Measurements from ENCODE around the gene COMP. TPM values are rescaled to one million over a fixed set of nuclear protein-coding genes. Genes with fewer than 3 reads are reported as not detected.

Gene COMP
- total RNA-seq, 1 experiment from 2014 or later, result 0.69 TPM

DNA sequence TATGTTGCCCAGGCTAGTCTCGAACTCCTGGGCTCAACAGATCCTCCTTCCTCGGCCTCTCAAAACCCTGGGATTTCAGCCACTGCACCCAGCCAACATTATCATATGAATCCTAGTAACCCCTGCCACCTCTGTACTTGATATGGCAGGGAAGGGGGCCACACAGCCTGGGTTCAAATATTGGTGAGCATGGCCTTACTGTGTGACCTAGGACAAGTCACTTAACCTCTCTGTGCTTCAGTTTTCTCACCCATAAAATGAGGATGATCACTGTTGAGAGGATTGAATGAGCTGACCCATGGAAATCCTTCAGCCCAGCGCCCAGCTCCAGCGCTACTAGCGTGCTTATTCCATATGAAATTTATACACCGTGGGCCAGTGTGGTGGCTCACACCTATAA lies 3.6 kb upstream of the COMP start:
- ChIA-PET POLR2A (no interaction called here), CTCF (no interaction called here)
- no peak for ATAC-seq
- no TSS peak for BruUV-seq (replicated peaks)
- in situ Hi-C loops (cut with HindIII; ENCODE audit: low pct_unique_long_range_greater_than_20kb, low sequenced_read_pairs), result no loop called here
- no peak for DNase-seq (ENCODE audit: low read depth, low spot score)
- no peaks in the 10 kb centered on the region for H3K36me3 ChIP-seq (ENCODE audit: control insufficient read depth, insufficient read depth, low read length)
- H3K9me3 ChIP-seq (ENCODE audit: control insufficient read depth, insufficient read depth, low read depth, low read length), result no peaks in the 10 kb centered on the region
- H3K4me3 ChIP-seq (ENCODE audit: low read depth in 2 of 2, low read length in 2 of 2), result no peak overlapping the region
- TF ChIP-seq, protein P1, sequence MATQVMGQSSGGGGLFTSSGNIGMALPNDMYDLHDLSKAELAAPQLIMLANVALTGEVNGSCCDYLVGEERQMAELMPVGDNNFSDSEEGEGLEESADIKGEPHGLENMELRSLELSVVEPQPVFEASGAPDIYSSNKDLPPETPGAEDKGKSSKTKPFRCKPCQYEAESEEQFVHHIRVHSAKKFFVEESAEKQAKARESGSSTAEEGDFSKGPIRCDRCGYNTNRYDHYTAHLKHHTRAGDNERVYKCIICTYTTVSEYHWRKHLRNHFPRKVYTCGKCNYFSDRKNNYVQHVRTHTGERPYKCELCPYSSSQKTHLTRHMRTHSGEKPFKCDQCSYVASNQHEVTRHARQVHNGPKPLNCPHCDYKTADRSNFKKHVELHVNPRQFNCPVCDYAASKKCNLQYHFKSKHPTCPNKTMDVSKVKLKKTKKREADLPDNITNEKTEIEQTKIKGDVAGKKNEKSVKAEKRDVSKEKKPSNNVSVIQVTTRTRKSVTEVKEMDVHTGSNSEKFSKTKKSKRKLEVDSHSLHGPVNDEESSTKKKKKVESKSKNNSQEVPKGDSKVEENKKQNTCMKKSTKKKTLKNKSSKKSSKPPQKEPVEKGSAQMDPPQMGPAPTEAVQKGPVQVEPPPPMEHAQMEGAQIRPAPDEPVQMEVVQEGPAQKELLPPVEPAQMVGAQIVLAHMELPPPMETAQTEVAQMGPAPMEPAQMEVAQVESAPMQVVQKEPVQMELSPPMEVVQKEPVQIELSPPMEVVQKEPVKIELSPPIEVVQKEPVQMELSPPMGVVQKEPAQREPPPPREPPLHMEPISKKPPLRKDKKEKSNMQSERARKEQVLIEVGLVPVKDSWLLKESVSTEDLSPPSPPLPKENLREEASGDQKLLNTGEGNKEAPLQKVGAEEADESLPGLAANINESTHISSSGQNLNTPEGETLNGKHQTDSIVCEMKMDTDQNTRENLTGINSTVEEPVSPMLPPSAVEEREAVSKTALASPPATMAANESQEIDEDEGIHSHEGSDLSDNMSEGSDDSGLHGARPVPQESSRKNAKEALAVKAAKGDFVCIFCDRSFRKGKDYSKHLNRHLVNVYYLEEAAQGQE (IDR thresholded peaks at IDR 0.05; ENCODE audit: insufficient read depth in 1 of 2, low read depth in 2 of 2, low read length in 1 of 2), result no peak
- no peak for TF ChIP-seq SIN3A (IDR thresholded peaks at IDR 0.05; ENCODE audit: borderline replicate concordance, insufficient read depth, low read depth, low read length)
- TF ChIP-seq, protein P2, sequence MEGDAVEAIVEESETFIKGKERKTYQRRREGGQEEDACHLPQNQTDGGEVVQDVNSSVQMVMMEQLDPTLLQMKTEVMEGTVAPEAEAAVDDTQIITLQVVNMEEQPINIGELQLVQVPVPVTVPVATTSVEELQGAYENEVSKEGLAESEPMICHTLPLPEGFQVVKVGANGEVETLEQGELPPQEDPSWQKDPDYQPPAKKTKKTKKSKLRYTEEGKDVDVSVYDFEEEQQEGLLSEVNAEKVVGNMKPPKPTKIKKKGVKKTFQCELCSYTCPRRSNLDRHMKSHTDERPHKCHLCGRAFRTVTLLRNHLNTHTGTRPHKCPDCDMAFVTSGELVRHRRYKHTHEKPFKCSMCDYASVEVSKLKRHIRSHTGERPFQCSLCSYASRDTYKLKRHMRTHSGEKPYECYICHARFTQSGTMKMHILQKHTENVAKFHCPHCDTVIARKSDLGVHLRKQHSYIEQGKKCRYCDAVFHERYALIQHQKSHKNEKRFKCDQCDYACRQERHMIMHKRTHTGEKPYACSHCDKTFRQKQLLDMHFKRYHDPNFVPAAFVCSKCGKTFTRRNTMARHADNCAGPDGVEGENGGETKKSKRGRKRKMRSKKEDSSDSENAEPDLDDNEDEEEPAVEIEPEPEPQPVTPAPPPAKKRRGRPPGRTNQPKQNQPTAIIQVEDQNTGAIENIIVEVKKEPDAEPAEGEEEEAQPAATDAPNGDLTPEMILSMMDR (IDR thresholded peaks at IDR 0.05), result no peak
- TF ChIP-seq POLR2AphosphoS5 (IDR thresholded peaks at IDR 0.05; ENCODE audit: low read depth, low read length), result no peak
- no peak for TF ChIP-seq TCF7L2 (IDR thresholded peaks at IDR 0.05; ENCODE audit: low read depth, low read length)
- intact Hi-C loops (cut with micrococcal nuclease; ENCODE audit: unreplicated experiment), result no loop called here
- no peaks in the 10 kb centered on the region for H3K4me1 ChIP-seq (ENCODE audit: control insufficient read depth, insufficient read depth, low read length)
- no peak overlapping the region for H3K27ac ChIP-seq (ENCODE audit: low read length)
- no peaks in the 10 kb centered on the region for H3K27me3 ChIP-seq (ENCODE audit: control insufficient read depth, insufficient read depth, low read length)

DNA sequence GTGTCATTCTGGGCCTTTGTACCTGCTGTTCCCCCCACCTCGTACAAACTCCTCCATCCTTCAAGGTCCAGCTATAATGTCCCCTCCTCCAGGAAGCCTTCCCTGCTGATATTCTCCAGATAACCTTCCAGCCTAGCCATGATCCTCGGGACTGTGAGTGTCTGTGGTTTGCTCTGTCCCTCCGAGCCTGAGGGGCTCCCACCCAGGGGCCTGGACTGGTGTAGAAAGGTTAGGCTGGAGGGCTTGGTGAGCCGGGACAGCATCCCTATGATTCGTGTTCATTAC lies 2.9 kb upstream of the COMP start:
- BruUV-seq (replicated peaks), result no TSS peak
- no peaks in the 10 kb centered on the region for H3K9me3 ChIP-seq (ENCODE audit: control insufficient read depth, insufficient read depth, low read depth, low read length)
- H3K36me3 ChIP-seq (ENCODE audit: control insufficient read depth, insufficient read depth, low read length), result no peaks in the 10 kb centered on the region
- in situ Hi-C loops (cut with HindIII; ENCODE audit: low pct_unique_long_range_greater_than_20kb, low sequenced_read_pairs), result no loop called here
- intact Hi-C loops (cut with micrococcal nuclease; ENCODE audit: unreplicated experiment), result no loop called here
- POLR2A ChIA-PET, result no interaction called here
- TF ChIP-seq SIN3A (IDR thresholded peaks at IDR 0.05; ENCODE audit: borderline replicate concordance, insufficient read depth, low read depth, low read length) (no peak), TCF7L2 (IDR thresholded peaks at IDR 0.05; ENCODE audit: low read depth, low read length) (no peak), POLR2AphosphoS5 (IDR thresholded peaks at IDR 0.05; ENCODE audit: low read depth, low read length) (no peak)
- TF ChIP-seq, protein P2 (IDR thresholded peaks at IDR 0.05), result no peak
- TF ChIP-seq, protein P1 (IDR thresholded peaks at IDR 0.05; ENCODE audit: insufficient read depth in 1 of 2, low read depth in 2 of 2, low read length in 1 of 2), result no peak
- H3K27me3 ChIP-seq (ENCODE audit: control insufficient read depth, insufficient read depth, low read length), result no peaks in the 10 kb centered on the region; the same call in 1 of the 2 replicates
- ATAC-seq (no peak), DNase-seq (ENCODE audit: low read depth, low spot score) (no peak)
- CTCF ChIA-PET, result no interaction called here
- H3K4me3 ChIP-seq (ENCODE audit: low read depth in 2 of 2, low read length in 2 of 2), result no peak overlapping the region
- H3K27ac ChIP-seq (ENCODE audit: low read length), result no peak overlapping the region
- no peaks in the 10 kb centered on the region for H3K4me1 ChIP-seq (ENCODE audit: control insufficient read depth, insufficient read depth, low read length)
